GM10847 (cell line): ENCODE results near the gene ITGAX.

Experiments
- POLR2A ChIP-seq: IDR thresholded peaks from 2 replicates; pipeline ENCODE4 v1.6.1; 2011; ENCODE audit not compliant: insufficient read length; ENCODE audit errors: extremely low read depth

The ITGAX gene

GRCh38 chr16:31429796-31430195 lies 74.8 kb downstream of the ITGAX start:
- no peak for TF ChIP-seq POLR2A

GRCh38 chr16:31430380-31431052 lies 75.5 kb downstream of the ITGAX start:
- no peak for TF ChIP-seq POLR2A
